ENCODE results near the gene EFCAB8. TPM values are rescaled to one million over a fixed set of nuclear protein-coding genes. Genes with fewer than 3 reads are reported as not detected.

The EFCAB8 gene
- total RNA-seq, 2 experiments from 2014 or later, result 1.0 to 1.5 TPM

GRCh38 chr20:32889281-32889680 is 30.6 kb downstream of the EFCAB8 start:
- ATAC-seq (no peak), DNase-seq (no peak)
- H3K4me1 Mint-ChIP-seq (ENCODE audit: low read depth), result no peaks in the 10 kb centered on the region
- H3K9me3 Mint-ChIP-seq (ENCODE audit: insufficient read depth), result no peaks in the 10 kb centered on the region
- no peak overlapping the region for H3K4me3 Mint-ChIP-seq
- CTCF ChIA-PET, result interaction anchor here (0.6 kb wide), 1 partner anchor 13 kb away, joined by 3 read pairs; no protein-coding TSS in a partner anchor
- H3K36me3 Mint-ChIP-seq (ENCODE audit: low read depth), result no peaks in the 10 kb centered on the region
- POLR2A ChIA-PET, result no interaction called here
- no peaks in the 10 kb centered on the region for H3K27me3 Mint-ChIP-seq (ENCODE audit: low read depth)
- H3K27ac Mint-ChIP-seq, result no peak overlapping the region

GRCh38 chr20:32891491-32891890 is 32.8 kb downstream of the EFCAB8 start:
- no peak for ATAC-seq
- ChIA-PET CTCF (no interaction called here), POLR2A (no interaction called here)
- Mint-ChIP-seq H3K27ac (no peak overlapping the region), H3K4me1 (ENCODE audit: low read depth) (no peaks in the 10 kb centered on the region), H3K27me3 (ENCODE audit: low read depth) (no peaks in the 10 kb centered on the region), H3K4me3 (no peak overlapping the region), H3K9me3 (ENCODE audit: insufficient read depth) (no peaks in the 10 kb centered on the region), H3K36me3 (ENCODE audit: low read depth) (no peaks in the 10 kb centered on the region)
- no peak for DNase-seq

- H3K9me3 Mint-ChIP-seq (ENCODE audit: insufficient read depth), result no peaks in the 10 kb centered on the region
These were observed 33.4 kb downstream of the EFCAB8 start for GRCh38 chr20:32891926-32892660.

GRCh38 chr20:32893263-32894025 is 34.7 kb downstream of the EFCAB8 start:
- H3K27me3 Mint-ChIP-seq (ENCODE audit: low read depth), result no peaks in the 10 kb centered on the region
- H3K27ac Mint-ChIP-seq, result no peak overlapping the region
- H3K36me3 Mint-ChIP-seq (ENCODE audit: low read depth), result no peaks in the 10 kb centered on the region
- DNase-seq, result no peak
- no peak overlapping the region for H3K4me3 Mint-ChIP-seq
- no peak for ATAC-seq
- ChIA-PET POLR2A (no interaction called here), CTCF (interaction anchor here (3.5 kb wide), 1 partner anchor 202 kb away, joined by 14 read pairs; no protein-coding TSS in a partner anchor)
- H3K9me3 Mint-ChIP-seq (ENCODE audit: insufficient read depth), result no peaks in the 10 kb centered on the region
- peaks cover 6% of the 10 kb centered on the region for H3K4me1 Mint-ChIP-seq (ENCODE audit: low read depth)

More at GRCh38 chr20:32891926-32892660, 33.4 kb downstream of the EFCAB8 start:
- Mint-ChIP-seq H3K27ac (no peak overlapping the region), H3K36me3 (ENCODE audit: low read depth) (no peaks in the 10 kb centered on the region), H3K4me3 (no peak overlapping the region), H3K4me1 (ENCODE audit: low read depth) (peaks cover 4% of the 10 kb centered on the region), H3K27me3 (ENCODE audit: low read depth) (no peaks in the 10 kb centered on the region)
- ATAC-seq (no peak), DNase-seq (no peak)
- ChIA-PET CTCF (no interaction called here), POLR2A (no interaction called here)

GRCh38 chr20:32894026-32894483 is 35.3 kb downstream of the EFCAB8 start:
- Mint-ChIP-seq H3K27ac (no peak overlapping the region), H3K4me3 (no peak overlapping the region), H3K36me3 (ENCODE audit: low read depth) (no peaks in the 10 kb centered on the region), H3K27me3 (ENCODE audit: low read depth) (no peaks in the 10 kb centered on the region), H3K9me3 (ENCODE audit: insufficient read depth) (no peaks in the 10 kb centered on the region), H3K4me1 (ENCODE audit: low read depth) (peaks cover 11% of the 10 kb centered on the region)
- POLR2A ChIA-PET, result no interaction called here
- ATAC-seq (no peak), DNase-seq (no peak)
- CTCF ChIA-PET, result interaction anchor here (3.5 to 3.7 kb wide), 2 partner anchors 52 to 201 kb away, joined by 14 read pairs; no protein-coding TSS in a partner anchor

GRCh38 chr20:32894711-32895355 is 36.1 kb downstream of the EFCAB8 start:
- H3K4me3 Mint-ChIP-seq, result no peak overlapping the region
- ChIA-PET POLR2A (no interaction called here), CTCF (interaction anchor here (3.5 to 3.7 kb wide), 2 partner anchors 51 to 201 kb away, joined by 14 read pairs; no protein-coding TSS in a partner anchor)
- ATAC-seq (no peak), DNase-seq (no peak)
- no peak overlapping the region for H3K27ac Mint-ChIP-seq
- no peaks in the 10 kb centered on the region for H3K27me3 Mint-ChIP-seq (ENCODE audit: low read depth)
- no peaks in the 10 kb centered on the region for H3K36me3 Mint-ChIP-seq (ENCODE audit: low read depth)
- peaks cover 13% of the 10 kb centered on the region for H3K4me1 Mint-ChIP-seq (ENCODE audit: low read depth)
- H3K9me3 Mint-ChIP-seq (ENCODE audit: insufficient read depth), result no peaks in the 10 kb centered on the region

GRCh38 chr20:32896521-32897280 is 38.0 kb downstream of the EFCAB8 start:
- H3K9me3 Mint-ChIP-seq (ENCODE audit: insufficient read depth), result no peaks in the 10 kb centered on the region
- ChIA-PET CTCF (interaction anchor here (0.8 to 3.7 kb wide), 4 partner anchors 9 to 199 kb away, joined by 3 to 14 read pairs (median 11); no protein-coding TSS in a partner anchor), POLR2A (no interaction called here)
- DNase-seq (no peak), ATAC-seq (no peak)
- no peaks in the 10 kb centered on the region for H3K36me3 Mint-ChIP-seq (ENCODE audit: low read depth)
- no peak overlapping the region for H3K4me3 Mint-ChIP-seq
- H3K27me3 Mint-ChIP-seq (ENCODE audit: low read depth), result no peaks in the 10 kb centered on the region
- peaks cover 13% of the 10 kb centered on the region for H3K4me1 Mint-ChIP-seq (ENCODE audit: low read depth)
- H3K27ac Mint-ChIP-seq, result no peak overlapping the region

GRCh38 chr20:32898729-32899128 is 40.0 kb downstream of the EFCAB8 start:
- H3K36me3 Mint-ChIP-seq (ENCODE audit: low read depth), result no peaks in the 10 kb centered on the region
- H3K27ac Mint-ChIP-seq, result no peak overlapping the region
- no peak overlapping the region for H3K4me3 Mint-ChIP-seq
- ChIA-PET POLR2A (no interaction called here), CTCF (no interaction called here)
- H3K9me3 Mint-ChIP-seq (ENCODE audit: insufficient read depth), result no peaks in the 10 kb centered on the region
- ATAC-seq (peak; percentile 53), DNase-seq (peak; percentile 28)
- no peaks in the 10 kb centered on the region for H3K27me3 Mint-ChIP-seq (ENCODE audit: low read depth)
- peaks cover 27% of the 10 kb centered on the region for H3K4me1 Mint-ChIP-seq (ENCODE audit: low read depth)

GRCh38 chr20:32902456-32903420 is 44.0 kb downstream of the EFCAB8 start:
- POLR2A ChIA-PET, result no interaction called here
- Mint-ChIP-seq H3K36me3 (ENCODE audit: low read depth) (no peaks in the 10 kb centered on the region), H3K9me3 (ENCODE audit: insufficient read depth) (no peaks in the 10 kb centered on the region), H3K27me3 (ENCODE audit: low read depth) (no peaks in the 10 kb centered on the region), H3K4me1 (ENCODE audit: low read depth) (peaks cover 36% of the 10 kb centered on the region), H3K4me3 (no peak overlapping the region), H3K27ac (peak overlapping the region; percentile 74)
- CTCF ChIA-PET, result interaction anchor here (0.7 to 3.3 kb wide), 28 partner anchors 9 to 397 kb away, joined by 3 to 41 read pairs (median 5); partner anchors contain the start of gene BPIFB4
- DNase-seq, result peak; percentile 81
- ATAC-seq, result peak; percentile 78

GRCh38 chr20:32903666-32904175 is 45.0 kb downstream of the EFCAB8 start:
- Mint-ChIP-seq H3K9me3 (ENCODE audit: insufficient read depth) (no peaks in the 10 kb centered on the region), H3K4me1 (ENCODE audit: low read depth) (peaks cover 31% of the 10 kb centered on the region), H3K27me3 (ENCODE audit: low read depth) (no peaks in the 10 kb centered on the region), H3K36me3 (ENCODE audit: low read depth) (no peaks in the 10 kb centered on the region), H3K27ac (peak overlapping the region; percentile 69), H3K4me3 (no peak overlapping the region)
- ATAC-seq, result no peak
- ChIA-PET CTCF (interaction anchor here (1.5 to 2.9 kb wide), 4 partner anchors 41 to 191 kb away, joined by 3 to 19 read pairs (median 10); partner anchors contain the start of gene SUN5), POLR2A (no interaction called here)
- no peak for DNase-seq
